Urinary bladder (tissue), 4 donors: ENCODE results near the gene MAFG. TPM values are rescaled to one million over a fixed set of nuclear protein-coding genes. Genes with fewer than 3 reads are reported as not detected.

Source experiments
- DNase-seq: peaks from one replicate; pipeline ENCODE4 v3.0.0-alpha.2; 2015; ENCODE audit errors: extremely low spot score
- H3K27ac ChIP-seq: one replicate; pipeline ENCODE4 v1.5.1; 2013; ENCODE audit warnings: low read depth, mild to moderate bottlenecking, moderate library complexity
- H3K36me3 ChIP-seq: one replicate; pipeline ENCODE4 v1.6.1; 2013; ENCODE audit warnings: mild to moderate bottlenecking, moderate library complexity; ENCODE audit not compliant: insufficient read depth
- H3K4me1 ChIP-seq: one replicate; pipeline ENCODE4 v1.6.1; 2013; ENCODE audit warnings: mild to moderate bottlenecking, moderate library complexity; ENCODE audit not compliant: insufficient read depth
- H3K4me3 ChIP-seq: one replicate; pipeline ENCODE4 v1.5.1; 2013; ENCODE audit warnings: low read depth, low read length
- WGBS: extraction: QIAGEN DNeasy Blood & Tissue Kit; methylation state at CpG from one replicate; pipeline ENCODE4 v1.1.7; 2013; 5-methylcytosine and 5-hydroxymethylcytosine counted together
- polyA plus RNA-seq: library from polyadenylated mRNA; stranded (reverse); fragments of 200-250 nt; gene quantifications from one replicate; pipeline ENCODE4 v1.2.3, GENCODE V29; 2013
- total RNA-seq: library from RNA; depleted of rRNA; stranded (reverse); fragments of >200 nt; gene quantifications from one replicate; pipeline ENCODE4 v1.2.3, GENCODE V29; 2014
- donor health status: healthy with polysubstance abuse.
- donor health status: healthy.

Gene MAFG
- total and polyA plus RNA-seq, 2 donors, result 7.6 to 31.3 TPM

DNA sequence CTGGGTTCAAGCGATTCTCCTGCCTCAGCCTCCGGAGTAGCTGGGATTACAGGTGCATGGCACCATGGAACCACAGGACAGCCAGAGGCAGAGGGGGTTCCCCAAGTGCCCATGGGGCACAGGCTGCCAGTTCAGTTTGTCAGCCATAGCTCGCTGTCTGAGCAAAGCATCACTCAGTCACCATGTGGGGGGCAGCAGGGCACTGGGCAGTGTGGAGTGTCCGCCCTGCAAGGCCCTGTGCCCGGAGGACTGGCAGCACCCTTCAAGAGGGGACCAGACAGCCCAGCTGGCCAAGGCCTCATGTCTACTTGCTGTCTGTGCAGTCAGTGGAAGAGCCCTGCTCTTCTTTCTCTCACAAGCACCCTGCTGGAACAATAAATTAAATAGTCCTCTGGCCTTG lies 42.6 kb downstream of the MAFG start:
- DNase-seq, result no peak
- no peaks in the 10 kb centered on the region for H3K4me1 ChIP-seq
- no peaks in the 10 kb centered on the region for H3K36me3 ChIP-seq
- no peak overlapping the region for H3K4me3 ChIP-seq
- H3K27ac ChIP-seq, result no peak overlapping the region
- 95% methylated on average over 5 of the region's 5 CpGs for WGBS

DNA sequence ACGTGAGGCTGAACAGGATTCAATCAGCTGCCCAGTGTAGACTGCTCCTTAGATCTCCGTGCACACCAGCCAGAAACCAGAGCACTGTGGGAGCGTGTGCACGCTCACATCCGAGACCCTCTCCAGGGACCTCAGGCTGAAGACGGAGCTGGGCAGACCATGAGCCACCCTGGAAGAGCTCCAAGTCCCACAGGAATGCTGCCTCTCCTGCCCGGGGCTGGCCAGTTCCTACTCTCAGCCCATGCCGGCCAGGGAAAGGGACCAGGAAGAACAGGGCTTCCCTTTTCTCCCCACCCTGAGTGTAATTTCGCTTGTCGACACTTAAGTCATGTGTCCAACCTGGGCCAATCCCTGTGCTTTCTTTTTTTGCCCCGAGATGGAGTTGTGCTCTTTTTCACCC lies 43.0 kb downstream of the MAFG start:
- Histone ChIP-seq H3K27ac (no peak overlapping the region), H3K4me3 (no peak overlapping the region), H3K4me1 (no peaks in the 10 kb centered on the region), H3K36me3 (no peaks in the 10 kb centered on the region)
- no peak for DNase-seq
- WGBS, result 66% methylated on average over 11 of the region's 11 CpGs

DNA sequence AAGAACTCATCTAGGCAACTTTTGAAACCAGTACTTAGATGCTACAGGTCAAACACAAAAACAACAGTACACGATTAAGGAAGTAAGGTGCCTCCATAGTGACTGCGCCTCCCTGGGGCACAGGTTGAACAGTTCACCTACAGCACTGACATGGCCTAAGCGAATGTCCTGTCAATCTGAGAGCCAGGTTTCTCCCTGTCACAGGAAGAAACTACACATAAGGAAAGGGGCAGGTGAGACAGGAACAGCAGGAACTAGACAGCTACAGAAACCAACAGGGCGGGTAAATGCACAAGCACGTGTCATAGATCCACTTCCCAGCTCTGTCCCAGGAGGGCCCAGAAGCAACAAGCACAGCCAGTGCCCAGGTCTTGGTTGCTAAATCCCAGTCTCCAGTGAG lies 48.4 kb downstream of the MAFG start:
- no peak for DNase-seq
- WGBS, result 93% methylated on average over 5 of the region's 5 CpGs
- no peak overlapping the region for H3K27ac ChIP-seq
- no peak overlapping the region for H3K4me3 ChIP-seq
- no peaks in the 10 kb centered on the region for H3K36me3 ChIP-seq
- no peaks in the 10 kb centered on the region for H3K4me1 ChIP-seq

DNA sequence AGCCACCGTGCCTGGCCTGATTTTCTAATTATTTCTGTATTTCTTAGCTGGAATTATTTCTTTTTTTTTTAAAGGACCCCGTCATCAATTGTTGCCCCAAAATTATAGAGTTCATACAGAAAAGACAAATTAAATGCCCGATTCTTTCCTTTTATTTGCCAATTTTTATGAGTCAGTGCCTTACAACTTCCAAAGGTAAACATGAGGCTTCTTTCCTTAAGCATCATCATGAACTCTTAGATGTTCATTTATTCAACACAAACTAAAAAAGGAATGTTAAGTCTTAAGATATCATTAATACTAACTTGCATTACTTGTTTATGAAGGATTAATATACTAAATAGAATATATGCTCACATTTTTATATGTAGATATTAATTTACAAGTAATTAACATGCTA lies 49.2 kb downstream of the MAFG start:
- H3K27ac ChIP-seq, result no peak overlapping the region
- no peak overlapping the region for H3K4me3 ChIP-seq
- no peak for DNase-seq
- no peaks in the 10 kb centered on the region for H3K36me3 ChIP-seq
- WGBS, result 85% methylated on average over 3 of the region's 3 CpGs
- H3K4me1 ChIP-seq, result no peaks in the 10 kb centered on the region

DNA sequence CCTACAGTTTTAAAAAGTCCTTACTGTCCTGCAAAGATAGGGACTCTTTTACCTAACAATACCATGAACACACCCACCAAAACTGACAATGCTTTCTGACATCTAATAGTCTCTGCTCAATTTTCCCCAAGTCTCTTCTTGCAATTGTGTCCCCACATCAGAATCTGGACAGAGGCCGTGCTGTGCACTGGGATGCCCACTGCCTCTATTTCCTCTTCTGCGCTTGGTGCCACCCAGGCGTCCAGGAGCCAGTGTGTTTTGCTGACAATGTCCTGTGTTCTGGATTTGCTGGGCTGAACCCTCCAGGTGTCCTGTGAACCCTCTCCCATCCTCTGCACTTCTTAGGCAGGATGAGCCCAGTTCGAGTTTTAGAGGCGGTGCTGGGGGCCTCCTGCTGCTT lies 50.0 kb downstream of the MAFG start:
- Histone ChIP-seq H3K36me3 (no peaks in the 10 kb centered on the region), H3K4me1 (no peaks in the 10 kb centered on the region), H3K27ac (no peak overlapping the region), H3K4me3 (no peak overlapping the region)
- no peak for DNase-seq
- 93% methylated on average over 5 of the region's 5 CpGs for WGBS

DNA sequence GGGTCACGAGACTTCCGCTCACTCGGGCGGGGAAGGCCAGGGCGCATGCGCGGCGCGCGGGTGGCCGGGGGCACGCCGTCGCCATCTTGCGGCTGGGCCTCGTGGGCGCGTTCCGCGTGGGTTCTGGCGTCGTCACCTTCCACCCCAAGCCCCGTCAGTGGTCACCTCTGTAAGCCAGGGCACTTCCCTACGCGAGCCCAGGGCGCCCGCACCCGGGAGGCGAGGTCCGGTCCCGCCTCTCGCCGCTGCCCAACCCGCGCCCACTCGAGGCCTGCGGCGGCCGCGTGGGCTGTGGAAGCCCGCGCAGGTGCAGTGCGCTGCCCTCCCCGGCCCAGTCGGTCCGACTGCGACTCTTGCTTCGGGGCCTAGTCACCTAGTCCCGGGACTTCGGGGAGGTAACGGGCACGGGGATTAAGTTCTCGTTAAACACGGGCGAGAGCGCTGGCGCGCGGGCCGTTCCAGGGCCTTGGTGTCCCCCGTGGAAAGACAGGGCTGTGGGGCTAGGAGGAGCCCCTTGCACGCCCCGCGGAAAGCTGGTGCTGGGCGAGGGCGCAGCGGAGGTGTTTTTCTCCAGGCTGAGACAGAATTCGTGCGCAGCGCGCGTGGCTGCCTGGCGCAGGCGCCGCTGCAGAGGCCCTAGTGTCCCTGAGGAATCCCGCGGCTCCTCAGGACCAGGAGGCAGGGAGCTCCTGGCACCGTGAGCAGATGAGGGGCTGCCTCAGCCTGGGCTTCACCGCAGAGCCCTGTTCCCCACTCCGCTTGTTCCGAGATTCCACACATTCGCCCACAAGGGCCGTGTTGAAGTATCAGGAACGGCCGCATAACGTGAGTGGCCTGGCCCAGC lies 55.9 kb downstream of the MAFG start:
- Histone ChIP-seq H3K4me3 (peak overlapping the region; percentile 93), H3K4me1 (no peaks in the 10 kb centered on the region), H3K27ac (peak overlapping the region; percentile 96), H3K36me3 (no peaks in the 10 kb centered on the region)
- DNase-seq, result peak; percentile 85
- WGBS, result under 1% methylated on average over 86 of the region's 86 CpGs

DNA sequence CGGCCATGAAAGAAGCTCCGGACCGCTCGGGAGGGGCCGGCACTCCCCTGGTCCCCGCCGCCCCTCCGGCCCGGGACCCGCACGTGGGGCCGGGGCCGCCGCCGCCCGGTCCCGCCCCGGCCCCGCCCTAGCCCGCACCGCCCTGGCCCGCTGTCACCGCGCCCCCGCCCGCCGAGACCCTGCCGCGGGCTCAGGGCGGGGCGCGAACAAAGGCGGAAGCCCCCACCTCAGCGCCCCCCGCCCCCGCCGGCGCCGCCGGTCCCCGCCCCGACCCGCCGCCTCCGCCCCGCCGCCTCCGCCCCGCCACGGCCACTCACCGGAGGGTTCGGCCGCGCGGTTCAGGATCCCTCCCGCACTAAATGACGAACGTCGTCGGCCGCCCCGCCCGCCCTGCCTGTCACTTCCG lies 56.6 kb downstream of the MAFG start, which contains the start of gene ARHGDIA:
TSS of gene ARHGDIA (minus strand) at position 357 of the 406 bp plus-strand sequence. CDS start 1,407 bp downstream, outside the sequence.
- 1% methylated on average over 64 of the region's 64 CpGs for WGBS
- H3K4me1 ChIP-seq, result no peaks in the 10 kb centered on the region

DNA sequence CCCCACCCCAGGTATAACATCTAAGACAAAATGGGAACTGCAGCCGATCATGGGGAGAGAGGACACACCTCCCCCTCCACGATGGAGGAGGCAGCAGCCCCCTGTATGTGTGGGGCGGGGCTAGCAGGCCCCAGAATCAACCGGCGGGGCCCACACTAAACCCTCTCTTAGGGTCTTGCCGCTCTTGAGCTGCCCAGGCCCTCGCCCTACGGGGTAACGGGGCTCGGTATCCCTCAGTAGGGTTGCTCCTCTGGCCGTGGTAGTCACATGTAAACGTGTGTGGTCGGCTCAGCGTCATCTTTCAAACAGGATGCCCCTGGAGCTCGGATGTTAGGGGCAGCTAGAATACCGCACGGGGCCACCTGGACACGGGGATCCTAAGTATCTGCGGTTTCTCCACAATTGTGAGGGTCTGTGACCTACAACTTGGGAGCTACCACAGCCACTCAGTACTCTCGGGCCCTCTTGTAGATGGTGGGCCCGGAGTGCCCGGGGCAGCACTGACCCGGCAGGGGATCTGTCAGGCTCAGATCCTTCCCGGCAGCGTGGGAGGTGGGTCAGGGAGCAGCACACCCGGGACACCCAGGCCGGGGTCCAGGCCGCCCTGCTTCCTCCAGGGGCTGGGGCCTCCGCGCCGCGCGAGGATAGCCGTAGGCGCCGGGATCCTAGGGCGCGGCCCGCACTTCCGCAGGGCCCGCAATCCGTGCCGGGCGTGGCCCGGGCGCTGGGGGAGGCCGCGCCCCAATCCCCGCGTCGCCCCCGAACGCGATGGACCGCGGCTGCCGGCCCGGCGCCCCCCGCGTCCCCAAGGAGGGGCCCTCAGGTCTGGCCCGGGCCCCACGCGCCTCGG lies 57.2 kb downstream of the MAFG start:
- peak overlapping the region; percentile 93 for H3K4me3 ChIP-seq
- H3K27ac ChIP-seq, result peak overlapping the region; percentile 96
- no peaks in the 10 kb centered on the region for H3K4me1 ChIP-seq
- H3K36me3 ChIP-seq, result no peaks in the 10 kb centered on the region
- DNase-seq, result no peak
- WGBS, result 2% methylated on average over 65 of the region's 65 CpGs

More for the DNA sequence above, 56.6 kb downstream of the MAFG start, which contains the start of gene ARHGDIA:
- Histone ChIP-seq H3K4me3 (peak within 1 kb of the TSS; percentile 93), H3K36me3 (no peaks in the 10 kb centered on the region), H3K27ac (peak within 1 kb of the TSS; percentile 96)
- no peak for DNase-seq

DNA sequence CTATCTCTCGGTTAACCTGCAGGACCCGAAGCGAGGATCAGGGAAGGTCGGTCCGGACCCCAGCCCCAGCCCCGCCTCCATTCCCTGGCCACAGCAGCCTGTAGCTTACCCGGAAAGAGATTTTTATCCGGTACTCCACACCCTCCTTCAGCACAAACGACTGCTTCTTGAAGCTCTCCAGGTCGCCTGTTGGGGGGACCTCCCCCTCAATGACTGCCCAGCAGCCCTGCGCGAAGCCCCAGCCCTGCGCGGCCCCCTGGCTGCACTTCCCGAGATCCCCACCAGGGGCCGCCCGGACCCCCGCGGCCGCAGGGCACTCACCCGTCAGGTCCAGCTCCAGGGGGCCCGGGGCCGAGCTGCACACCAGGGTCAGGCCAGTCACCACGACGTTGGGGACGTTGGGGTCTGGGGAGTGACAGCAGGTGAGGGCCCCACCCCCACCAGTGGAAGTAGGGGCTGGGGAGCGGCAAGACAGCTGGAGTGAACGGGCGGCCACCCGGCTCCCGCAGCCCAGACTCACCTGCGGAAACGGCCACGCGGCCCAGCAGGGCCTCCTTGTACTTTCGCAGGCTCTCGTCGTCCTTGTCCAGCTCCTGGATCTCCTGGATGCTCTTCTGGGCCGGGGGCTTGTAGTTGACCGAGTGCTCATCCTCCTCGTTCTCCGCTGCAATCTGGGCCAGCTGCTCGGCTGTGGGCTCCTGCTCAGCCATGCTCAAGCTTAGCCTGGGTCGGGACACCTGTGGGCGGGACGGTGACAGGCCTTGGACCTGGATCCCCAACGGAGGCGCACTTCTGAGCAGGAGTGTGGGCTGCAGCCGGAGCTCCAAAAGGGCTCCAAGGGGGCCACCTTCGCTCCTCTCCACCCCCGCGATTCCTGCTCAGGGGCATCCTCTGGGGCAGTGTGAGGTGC lies 58.1 kb downstream of the MAFG start:
- no peak overlapping the region for H3K27ac ChIP-seq
- no peak for DNase-seq
- H3K4me3 ChIP-seq, result peak overlapping the region; percentile 93
- H3K36me3 ChIP-seq, result no peaks in the 10 kb centered on the region
- H3K4me1 ChIP-seq, result no peaks in the 10 kb centered on the region
- WGBS, result 31% methylated on average over 52 of the region's 52 CpGs

DNA sequence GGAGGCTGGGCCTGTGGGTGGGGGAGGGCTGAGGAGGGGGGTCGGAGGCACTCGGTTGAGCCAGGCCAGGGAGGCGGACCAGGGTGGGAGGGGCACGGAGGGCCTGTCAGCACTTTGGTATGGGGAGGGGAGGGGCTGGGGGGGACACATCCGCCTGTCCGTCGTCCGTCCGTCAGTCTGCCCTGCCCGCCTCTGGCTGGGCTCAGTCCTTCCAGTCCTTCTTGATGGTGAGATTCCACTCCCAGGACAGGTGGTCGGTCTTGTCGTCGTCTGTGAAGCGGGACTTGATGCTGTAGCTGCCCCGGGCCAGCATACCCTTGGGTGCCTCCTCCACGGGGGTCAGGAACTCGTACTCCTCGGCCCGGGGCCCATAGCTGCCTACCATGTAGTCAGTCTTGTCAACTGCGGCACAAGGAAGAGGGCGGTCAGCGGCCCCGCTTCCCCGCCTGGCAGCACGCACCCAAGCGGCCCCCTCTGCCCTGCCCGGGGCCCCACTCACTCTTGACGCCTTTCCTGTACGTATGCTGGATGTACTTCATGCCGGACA lies 58.8 kb downstream of the MAFG start:
- H3K27ac ChIP-seq, result peak overlapping the region; percentile 53
- H3K4me1 ChIP-seq, result no peaks in the 10 kb centered on the region
- no peak for DNase-seq
- H3K4me3 ChIP-seq, result no peak overlapping the region
- H3K36me3 ChIP-seq, result no peaks in the 10 kb centered on the region
- 54% methylated on average over 30 of the region's 30 CpGs for WGBS
